K562 (cell line): ENCODE results near the gene GNAS-AS1. TPM values are rescaled to one million over a fixed set of nuclear protein-coding genes. Genes with fewer than 3 reads are reported as not detected.

ENCODE experiments used
- ATAC-seq: fragments of 200-7000 bp; cut with Tn5 transposase; 3 replicates; pipeline ENCODE4 v1.9.1; 2020; ENCODE audit warnings: moderate library complexity
- BruUV-seq: library from RNA; stranded (reverse); fragments of 400-500 nt; replicated peaks from 2 replicates; lab custom pipeline; 2021; lab: Mats Ljungman, UMichigan
- CTCF ChIA-PET: fragments of 300-600 bp; formaldehyde crosslinking; extraction: SDS; loops from one replicate; lab custom pipeline; 2021; ENCODE audit warnings: low intra/inter-chr PET ratio; lab: Yijun Ruan, JAX
- POLR2A ChIA-PET: fragments of 300-600, 350-650 bp; sonication (Branson Sonifier 250); formaldehyde crosslinking; extraction: SDS; loops from one replicate; lab custom pipeline; 2021; ENCODE audit warnings: antibody characterized with exemption, inconsistent platforms; lab: Yijun Ruan, JAX
- DNase-seq, 4 experiments: peaks; one replicate each; pipeline versions ENCODE4 v3.0.0 to v3.0.0-alpha.2; 2011 to 2018; ENCODE audit warnings: low spot score in 3 of 4, mixed read lengths in 3 of 4; ENCODE audit errors: extremely low read depth in 1 of 4
- FAIRE-seq: peaks from 2 replicates; lab custom pipeline; 2011; peaks lifted over from hg19 to GRCh38; lab: Jason Lieb, UNC
- H2AFZ ChIP-seq: 2 replicates; pipeline ENCODE4 v1.6.0; 2011; ENCODE audit warnings: low read depth, low read length, control low read depth, inconsistent platforms
- H3K27ac ChIP-seq: fragments of 200-600 bp; 3 replicates; pipeline ENCODE4 v1.8.0; 2011; ENCODE audit warnings: low read depth, mild to moderate bottlenecking, control low read depth, inconsistent platforms, low read length, moderate library complexity, mixed read lengths; ENCODE audit errors: extremely low read depth
- H3K27me3 ChIP-seq, 2 experiments: fragments of 300-600 bp in 1 of 2; 2 replicates in 1 of 2; 3 replicates in 1 of 2; pipeline versions ENCODE4 v1.6.0 to v1.8.0; 2011; ENCODE audit warnings: inconsistent platforms in 2 of 2, low read length in 2 of 2, mild to moderate bottlenecking in 1 of 2, mixed read lengths in 1 of 2, moderate library complexity in 1 of 2; ENCODE audit not compliant: control insufficient read depth in 2 of 2, insufficient read depth in 2 of 2
- H3K36me3 ChIP-seq: fragments of 300-600 bp; 3 replicates; pipeline ENCODE4 v1.8.0; 2011; ENCODE audit warnings: mild to moderate bottlenecking, low read length, inconsistent platforms; ENCODE audit not compliant: control insufficient read depth, insufficient read depth
- H3K4me1 ChIP-seq, 2 experiments: fragments of 200-600 bp in 1 of 2; replicated peaks in 1 of 2; 2 replicates in 1 of 2; 3 replicates in 1 of 2; pipeline versions ENCODE4 v1.5.1 to v1.8.0; 2011; ENCODE audit warnings: inconsistent platforms in 2 of 2, low read length in 2 of 2, mild to moderate bottlenecking in 1 of 2, mixed read lengths in 1 of 2, moderate library complexity in 1 of 2; ENCODE audit not compliant: control insufficient read depth in 2 of 2, insufficient read depth in 2 of 2
- H3K4me2 ChIP-seq: 2 replicates; pipeline ENCODE4 v1.6.1; 2011; ENCODE audit warnings: low read length, control low read depth, inconsistent platforms, mixed read lengths; ENCODE audit not compliant: insufficient read depth
- H3K4me3 ChIP-seq: fragments of 200-600 bp; sonication (generic), shearing (Covaris generic); 2 replicates; pipeline ENCODE4 v1.5.1; 2016; ENCODE audit warnings: control low read depth, inconsistent platforms
- H3K79me2 ChIP-seq: fragments of 200-600 bp; 3 replicates; pipeline ENCODE4 v1.8.0; 2011; ENCODE audit warnings: low read length, inconsistent platforms; ENCODE audit not compliant: control insufficient read depth, insufficient read depth
- H3K9ac ChIP-seq, 2 experiments: 2 replicates each; pipeline versions ENCODE4 v1.6.0 to v1.6.1; 2011; ENCODE audit warnings: low read depth in 2 of 2, low read length in 2 of 2, control low read depth in 1 of 2, inconsistent platforms in 1 of 2, mild to moderate bottlenecking in 1 of 2, mixed read lengths in 1 of 2; ENCODE audit not compliant: insufficient read depth in 1 of 2
- H3K9me1 ChIP-seq: one replicate; pipeline ENCODE4 v1.6.0; 2011; ENCODE audit warnings: inconsistent platforms, mild to moderate bottlenecking, low read length, moderate library complexity; ENCODE audit not compliant: control insufficient read depth, insufficient read depth
- H3K9me3 ChIP-seq: replicated peaks from 2 replicates; pipeline ENCODE4 v1.5.1; 2011; ENCODE audit warnings: low read depth, low read length, inconsistent platforms; ENCODE audit not compliant: control insufficient read depth, insufficient read depth
- H4K20me1 ChIP-seq: replicated peaks from 2 replicates; pipeline ENCODE4 v1.6.1; 2011; ENCODE audit warnings: low read length, inconsistent platforms, mixed read lengths; ENCODE audit not compliant: control insufficient read depth, insufficient read depth
- CCNT2 ChIP-seq: IDR thresholded peaks from 2 replicates; pipeline ENCODE4 v1.6.1; 2011; ENCODE audit warnings: borderline replicate concordance, low read depth, mild to moderate bottlenecking, moderate library complexity, mixed read lengths, low read length; ENCODE audit not compliant: insufficient read length; ENCODE audit errors: extremely low read depth
- NR2C2 ChIP-seq, 2 experiments: fragments of 200-800 bp in 1 of 2; sonication (Bioruptor generic) in 1 of 2; sonication (generic) in 1 of 2; formaldehyde crosslinking in 1 of 2; IDR thresholded peaks; 2 replicates each; pipeline versions ENCODE4 v1.6.1 to v1.8.0; 2016 to 2022; ENCODE audit warnings: mild to moderate bottlenecking in 1 of 2, missing compliant biosample characterization in 1 of 2, missing genetic modification characterization in 1 of 2, missing genetic modification reagents in 1 of 2
- NR3C1 ChIP-seq: sonication (generic); formaldehyde crosslinking; IDR thresholded peaks from 2 replicates; pipeline ENCODE4 v1.8.1; 2022; ENCODE audit warnings: missing genetic modification reagents
- POLR2B ChIP-seq: fragments of 450-650 bp; IDR thresholded peaks from 2 replicates; pipeline ENCODE4 v1.6.1; 2018; ENCODE audit warnings: low read depth; ENCODE audit not compliant: partially characterized antibody
- RERE ChIP-seq: sonication (generic); formaldehyde crosslinking; IDR thresholded peaks from 2 replicates; pipeline ENCODE4 v1.8.0; 2023; ENCODE audit warnings: missing genetic modification reagents, mild to moderate bottlenecking, borderline replicate concordance
- TFAP4 ChIP-seq: sonication (generic); formaldehyde crosslinking; IDR thresholded peaks from 2 replicates; pipeline ENCODE4 v1.8.0; 2022; ENCODE audit warnings: missing genetic modification reagents, mild to moderate bottlenecking, moderate library complexity, borderline replicate concordance
- ZC3H11A ChIP-seq: IDR thresholded peaks from 2 replicates; pipeline ENCODE4 v1.6.1; 2012; ENCODE audit warnings: low read depth, low read length, improper control_type of control experiment
- ZFP36 ChIP-seq: fragments of 150-350 bp; IDR thresholded peaks from 2 replicates; pipeline ENCODE4 v1.6.1; 2018; ENCODE audit warnings: low read length, low read depth; ENCODE audit not compliant: partially characterized antibody
- ZNF436 ChIP-seq: fragments of 250-450, 450-650 bp; sonication (Bioruptor Pico); formaldehyde crosslinking; IDR thresholded peaks from 2 replicates; pipeline ENCODE4 v1.7.0; 2020; ENCODE audit warnings: mild to moderate bottlenecking
- WGBS: fragments of 100-300 bp; shearing (Covaris generic); methylation state at CpG from one replicate; pipeline ENCODE4 v1.1.6; 2016; ENCODE audit warnings: low coverage, mixed read lengths; ENCODE audit not compliant: insufficient coverage; ENCODE audit errors: missing lambda C conversion rate; 5-methylcytosine and 5-hydroxymethylcytosine counted together
- in situ Hi-C: fragments of 300-500 bp; cut with MboI; formaldehyde crosslinking; loops from 4 replicates; pipeline ENCODE4 v1.15.0; 2018; ENCODE audit warnings: inconsistent platforms, mixed read lengths
- intact Hi-C: fragments of 100-400 bp; cut with micrococcal nuclease; formaldehyde crosslinking; loops from 2 replicates; pipeline ENCODE4 v1.14.2; 2022
- polyA plus RNA-seq, 8 experiments: library from polyadenylated mRNA; depleted of rRNA in 4 of 8; stranded (reverse) in 5 of 8; unstranded in 3 of 8; fragments of >200 nt; fragmentation: Nextera tagmentation in 2 of 8; fragmentation: Illumina TruSeq in 1 of 8; extraction: Ambion mirVana in 2 of 8; extraction: Trizol in 1 of 8; gene quantifications; 2 replicates each; pipeline versions ENCODE4 v1.2.1 to v1.2.3, GENCODE V29; 2011 to 2014; ENCODE audit warnings: inconsistent platforms in 1 of 8, missing spikeins in 1 of 8
- total RNA-seq, 7 experiments: library from RNA; depleted of rRNA in 6 of 7; stranded (reverse); fragments of >200 nt in 6 of 7; fragmentation: Illumina TruSeq in 2 of 7; extraction: Trizol in 2 of 7; gene quantifications; 2 replicates each; pipeline versions ENCODE4 v1.2.1 to v1.2.3, GENCODE V29; 2011 to 2021; ENCODE audit warnings: low replicate concordance in 1 of 7

The GNAS-AS1 gene
- total and polyA plus RNA-seq, 9 of the 15 experiments (the other 6 are each of a cell fraction or from before 2014, with no cell fraction given) = 0.04 to 2.5 (median 0.25) TPM

- ATAC-seq (no peak), FAIRE-seq (no peak), DNase-seq (no peak)
- Histone ChIP-seq H4K20me1 (no peaks in the 10 kb centered on the region), H3K9ac (no peak overlapping the region; a peak in 1 of 4 replicates), H3K9me3 (no peaks in the 10 kb centered on the region), H3K36me3 (no peaks in the 10 kb centered on the region), H3K79me2 (no peaks in the 10 kb centered on the region), H2AFZ (no peak overlapping the region), H3K27me3 (peaks cover 13 to 28% of the 10 kb centered on the region in 2 experiments; a peak in 4 of 5 replicates), H3K4me2 (no peak overlapping the region), H3K4me1 (no peaks in the 10 kb centered on the region), H3K27ac (no peak overlapping the region)
- intact Hi-C loops = no loop called here
- ChIA-PET CTCF (no interaction called here), POLR2A (interaction anchor here (1.8 kb wide), 1 partner anchor 10 kb away, joined by 4 read pairs; no protein-coding TSS in a partner anchor)
- BruUV-seq = no TSS peak
- 0% methylated on average over 6 of the region's 7 CpGs for WGBS
- in situ Hi-C loops = no loop called here
- no peak for TF ChIP-seq ZFP36
- TF ChIP-seq NR3C1 = no peak
- TF ChIP-seq, all 486 proteins: peak for 0
- no peaks in the 10 kb centered on the region for H3K9me1 ChIP-seq
- H3K4me3 ChIP-seq = no peak overlapping the region
Measured at GRCh38 chr20:58777657-58778056, 73.0 kb downstream of the GNAS-AS1 start.

- FAIRE-seq = no peak
- CTCF ChIA-PET = no interaction called here
- TF ChIP-seq TFAP4 (no peak), NR2C2 (CRISPR knock-in tag; IDR thresholded peaks at IDR 0.05) (no peak), NR2C2 (tag; IDR thresholded peaks at IDR 0.05) (no peak), ZNF436 (CRISPR knock-in tag) (no peak), ZC3H11A (no peak), RERE (no peak), CCNT2 (no peak), POLR2B (no peak)
Measured at GRCh38 chr20:58776109-58776508, 74.6 kb downstream of the GNAS-AS1 start.

More at GRCh38 chr20:58776109-58776508, 74.6 kb downstream of the GNAS-AS1 start:
- Histone ChIP-seq H3K79me2 (no peaks in the 10 kb centered on the region), H3K9me1 (no peaks in the 10 kb centered on the region), H3K9ac (no peak overlapping the region), H3K4me2 (no peak overlapping the region), H3K36me3 (no peaks in the 10 kb centered on the region), H2AFZ (no peak overlapping the region), H4K20me1 (no peaks in the 10 kb centered on the region; the same call in 1 of the 2 replicates), H3K4me1 (no peaks in the 10 kb centered on the region), H3K27ac (no peak overlapping the region), H3K4me3 (no peak overlapping the region), H3K27me3 (peaks cover 7 to 38% of the 10 kb centered on the region in 2 experiments; a peak in 4 of 5 replicates), H3K9me3 (no peaks in the 10 kb centered on the region)
- WGBS = 0% methylated on average over 3 of the region's 3 CpGs
- ATAC-seq (no peak), DNase-seq (no peak)
- intact Hi-C loops = no loop called here
- POLR2A ChIA-PET = no interaction called here
- no TSS peak for BruUV-seq
- in situ Hi-C loops = no loop called here
